OCI-LY1 (cell line): ENCODE data around the gene SLC27A4.

Experiments
- EZH2 ChIP-seq: fragments of 200-600 bp; sonication (generic), shearing (Covaris generic); IDR thresholded peaks from 2 replicates; pipeline ENCODE4 v1.8.0; 2017; ENCODE audit warnings: borderline replicate concordance, mixed run types, mild to moderate bottlenecking, antibody characterized with exemption, low read length, moderate library complexity, mixed read lengths
- TF ChIP-seq, protein P1 (sequence below): fragments of 200-600 bp; sonication (generic), shearing (Covaris generic); IDR thresholded peaks from 2 replicates; pipeline ENCODE4 v1.5.1; 2017; ENCODE audit warnings: mild to moderate bottlenecking, antibody characterized with exemption, low read length, moderate library complexity, mixed read lengths

DNA sequence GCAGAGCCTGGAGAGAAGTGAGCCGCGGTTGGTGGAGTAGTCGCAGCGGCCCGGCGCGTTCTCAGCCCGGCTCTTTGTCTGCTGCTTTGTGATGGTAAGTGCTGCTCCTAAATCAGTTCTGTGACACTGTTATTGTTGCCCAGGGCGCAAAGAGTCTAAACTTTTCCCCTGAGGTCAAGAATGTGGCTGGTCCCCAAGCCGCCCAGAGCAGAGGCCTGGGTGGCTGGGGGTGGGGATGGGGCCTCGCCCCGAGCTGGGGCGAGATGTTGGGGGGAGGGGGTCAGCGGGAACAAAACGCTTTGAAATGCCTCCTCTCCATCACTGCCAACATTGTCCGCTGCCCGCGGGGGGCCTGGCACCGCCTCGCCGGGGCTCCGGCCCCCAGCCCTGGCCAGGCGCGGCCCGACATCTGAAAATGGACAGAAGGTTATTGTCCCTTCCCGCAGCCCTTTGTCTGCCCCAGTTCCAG, 68.7 kb downstream of the SLC27A4 start:
- TF ChIP-seq, protein P1, sequence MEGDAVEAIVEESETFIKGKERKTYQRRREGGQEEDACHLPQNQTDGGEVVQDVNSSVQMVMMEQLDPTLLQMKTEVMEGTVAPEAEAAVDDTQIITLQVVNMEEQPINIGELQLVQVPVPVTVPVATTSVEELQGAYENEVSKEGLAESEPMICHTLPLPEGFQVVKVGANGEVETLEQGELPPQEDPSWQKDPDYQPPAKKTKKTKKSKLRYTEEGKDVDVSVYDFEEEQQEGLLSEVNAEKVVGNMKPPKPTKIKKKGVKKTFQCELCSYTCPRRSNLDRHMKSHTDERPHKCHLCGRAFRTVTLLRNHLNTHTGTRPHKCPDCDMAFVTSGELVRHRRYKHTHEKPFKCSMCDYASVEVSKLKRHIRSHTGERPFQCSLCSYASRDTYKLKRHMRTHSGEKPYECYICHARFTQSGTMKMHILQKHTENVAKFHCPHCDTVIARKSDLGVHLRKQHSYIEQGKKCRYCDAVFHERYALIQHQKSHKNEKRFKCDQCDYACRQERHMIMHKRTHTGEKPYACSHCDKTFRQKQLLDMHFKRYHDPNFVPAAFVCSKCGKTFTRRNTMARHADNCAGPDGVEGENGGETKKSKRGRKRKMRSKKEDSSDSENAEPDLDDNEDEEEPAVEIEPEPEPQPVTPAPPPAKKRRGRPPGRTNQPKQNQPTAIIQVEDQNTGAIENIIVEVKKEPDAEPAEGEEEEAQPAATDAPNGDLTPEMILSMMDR: no peak
- no peak for TF ChIP-seq EZH2
